Mesenchymal stem cell (in vitro differentiated cells and primary cell): ENCODE measurements around the gene EFR3B.

Source experiments
- DNase-seq: peaks from one replicate; pipeline ENCODE4 v3.0.0-alpha.2; 2013
- H2AFZ ChIP-seq: one replicate; pipeline ENCODE4 v1.6.1; 2013; ENCODE audit warnings: low read depth, mild to moderate bottlenecking, control low read depth, inconsistent platforms, low read length, moderate library complexity
- H2AK5ac ChIP-seq: 2 replicates; pipeline ENCODE4 v1.6.1; 2013; ENCODE audit warnings: low read length, moderate library complexity, mild to moderate bottlenecking, inconsistent platforms; ENCODE audit not compliant: severe bottlenecking
- H2BK120ac ChIP-seq: one replicate; pipeline ENCODE4 v1.6.1; 2013; ENCODE audit warnings: low read depth, mild to moderate bottlenecking, inconsistent platforms, low read length, moderate library complexity
- H2BK12ac ChIP-seq, 2 experiments: one replicate each; pipeline ENCODE4 v1.6.1; 2013; ENCODE audit warnings: inconsistent platforms in 2 of 2, low read length in 2 of 2, mild to moderate bottlenecking in 2 of 2, moderate library complexity in 2 of 2, control low read depth in 1 of 2
- H2BK15ac ChIP-seq: one replicate; pipeline ENCODE4 v1.6.1; 2013; ENCODE audit warnings: mild to moderate bottlenecking, low read depth, inconsistent platforms; ENCODE audit not compliant: poor library complexity, severe bottlenecking
- H2BK5ac ChIP-seq: 2 replicates; pipeline ENCODE4 v1.6.1; 2013; ENCODE audit warnings: low read depth, mild to moderate bottlenecking, low read length, control low read depth, inconsistent platforms; ENCODE audit not compliant: poor library complexity, severe bottlenecking
- H3K14ac ChIP-seq, 2 experiments: one replicate each; pipeline ENCODE4 v1.6.1; 2013; ENCODE audit warnings: inconsistent platforms in 2 of 2, low read length in 2 of 2, control low read depth in 1 of 2, mild to moderate bottlenecking in 1 of 2, moderate library complexity in 1 of 2
- H3K18ac ChIP-seq, 2 experiments: one replicate each; pipeline ENCODE4 v1.6.1; 2013; ENCODE audit warnings: inconsistent platforms in 2 of 2, low read length in 2 of 2, control low read depth in 1 of 2, low read depth in 1 of 2, mild to moderate bottlenecking in 1 of 2
- H3K23ac ChIP-seq, 2 experiments: one replicate each; pipeline ENCODE4 v1.6.1; 2013; ENCODE audit warnings: inconsistent platforms in 2 of 2, low read length in 2 of 2, mild to moderate bottlenecking in 2 of 2, moderate library complexity in 2 of 2, control low read depth in 1 of 2
- H3K27ac ChIP-seq: 2 replicates; pipeline ENCODE4 v1.5.1; 2013; ENCODE audit warnings: mild to moderate bottlenecking, moderate library complexity, low read length, control low read depth, inconsistent platforms; ENCODE audit not compliant: poor library complexity, severe bottlenecking
- H3K27me3 ChIP-seq, 2 experiments: 2 replicates each; pipeline versions ENCODE4 v1.6.1 to v1.7.0; 2013; ENCODE audit warnings: low read length in 2 of 2, mild to moderate bottlenecking in 2 of 2, moderate library complexity in 2 of 2, control low read depth in 1 of 2, inconsistent platforms in 1 of 2; ENCODE audit not compliant: control insufficient read depth in 1 of 2, insufficient read depth in 1 of 2
- H3K36me3 ChIP-seq, 2 experiments: 2 replicates each; pipeline versions ENCODE4 v1.6.1 to v1.7.0; 2013; ENCODE audit warnings: low read length in 2 of 2, control low read depth in 1 of 2, inconsistent platforms in 1 of 2, low read depth in 1 of 2, mild to moderate bottlenecking in 1 of 2; ENCODE audit not compliant: insufficient read depth in 2 of 2, control insufficient read depth in 1 of 2
- H3K4ac ChIP-seq, 2 experiments: one replicate each; pipeline ENCODE4 v1.6.1; 2013; ENCODE audit warnings: inconsistent platforms in 2 of 2, low read length in 2 of 2, mild to moderate bottlenecking in 2 of 2, moderate library complexity in 2 of 2, control low read depth in 1 of 2, low read depth in 1 of 2
- H3K4me1 ChIP-seq: 2 replicates; pipeline ENCODE4 v1.6.1; 2013; ENCODE audit warnings: low read depth, low read length, control low read depth; ENCODE audit not compliant: control insufficient read depth, insufficient read depth
- H3K4me2 ChIP-seq: 2 replicates; pipeline ENCODE4 v1.6.1; 2013; ENCODE audit warnings: low read length, mild to moderate bottlenecking, inconsistent platforms; ENCODE audit not compliant: poor library complexity, severe bottlenecking
- H3K4me3 ChIP-seq, 2 experiments: 2 replicates each; pipeline versions ENCODE4 v1.5.1 to v1.7.0; 2013; ENCODE audit warnings: low read length in 2 of 2, mild to moderate bottlenecking in 2 of 2, control low read depth in 1 of 2, low read depth in 1 of 2; ENCODE audit not compliant: insufficient read depth in 1 of 2
- H3K79me1 ChIP-seq: replicated peaks from 2 replicates; pipeline ENCODE4 v1.6.1; 2013; ENCODE audit warnings: mild to moderate bottlenecking, control low read depth, low read length, inconsistent platforms; ENCODE audit not compliant: poor library complexity, severe bottlenecking
- H3K9ac ChIP-seq: 2 replicates; pipeline ENCODE4 v1.7.0; 2013; ENCODE audit warnings: mild to moderate bottlenecking, low read length, moderate library complexity
- H3K9me3 ChIP-seq: 2 replicates; pipeline ENCODE4 v1.7.0; 2013; ENCODE audit warnings: mild to moderate bottlenecking, low read length; ENCODE audit not compliant: control insufficient read depth
- H4K8ac ChIP-seq: one replicate; pipeline ENCODE4 v1.6.1; 2013; ENCODE audit warnings: inconsistent platforms, mild to moderate bottlenecking, low read length, moderate library complexity
- H4K91ac ChIP-seq: one replicate; pipeline ENCODE4 v1.6.1; 2013; ENCODE audit warnings: mild to moderate bottlenecking, low read length, inconsistent platforms
- WGBS: methylation state at CpG from one replicate; pipeline ENCODE4 v1.1.7; 2013; ENCODE audit warnings: mixed read lengths; 5-methylcytosine and 5-hydroxymethylcytosine counted together

EFR3B gene

DNA sequence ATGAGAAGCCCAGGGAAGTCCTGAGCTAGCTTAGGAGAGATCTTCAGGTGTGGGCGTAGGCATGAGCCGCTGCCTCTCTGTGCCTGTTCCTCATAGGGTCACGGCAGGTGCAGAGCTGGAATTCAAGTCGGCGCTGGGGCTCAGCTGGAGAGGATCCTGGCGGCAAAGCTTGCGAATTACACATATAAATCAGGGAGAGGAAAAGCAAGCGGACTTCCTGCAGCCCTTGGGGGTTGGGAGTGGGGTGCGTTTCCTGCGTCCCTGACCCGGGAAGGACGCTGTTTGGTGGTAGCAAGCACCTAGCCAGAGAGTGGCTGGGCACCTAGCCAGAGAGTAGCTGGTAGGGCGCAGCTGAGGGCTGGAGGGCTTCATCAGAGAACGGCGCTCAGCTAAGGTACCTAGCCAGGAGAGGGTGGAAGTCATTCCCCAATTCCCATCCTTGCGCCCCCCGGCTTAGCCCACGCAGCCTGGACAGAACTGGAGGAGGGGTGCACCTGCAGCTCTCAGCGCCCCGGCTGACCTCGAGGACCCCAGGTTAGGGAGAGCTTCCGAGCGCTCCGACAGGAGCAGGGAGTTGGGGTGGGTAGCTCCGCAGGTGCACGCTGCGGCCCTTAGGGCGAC lies 459 bp upstream of the EFR3B start:
- DNase-seq = peak; percentile 60
- Histone ChIP-seq H3K9ac (no peak overlapping the region), H3K4me2 (peak overlapping the region; percentile 93), H2AK5ac (no peak overlapping the region), H2BK12ac (no peak overlapping the region), H3K27me3 (peaks cover 16 to 24% of the 10 kb centered on the region in 2 experiments), H2AFZ (no peak overlapping the region), H4K8ac (peak overlapping the region; percentile 51), H2BK120ac (no peak overlapping the region), H3K9me3 (no peaks in the 10 kb centered on the region), H3K79me1 (no peaks in the 10 kb centered on the region), H3K14ac (no peak overlapping the region), H2BK15ac (no peak overlapping the region), H3K4me3 (peak overlapping the region; percentile 52 to 76), H2BK5ac (no peak overlapping the region), H3K4ac (no peak overlapping the region), H3K18ac (peak overlapping the region in 1 of 2 experiments; percentile 9), H3K36me3 (no peaks in the 10 kb centered on the region), H4K91ac (no peak overlapping the region), H3K4me1 (peaks cover 20% of the 10 kb centered on the region), H3K23ac (peak overlapping the region in 1 of 2 experiments; percentile 83), H3K27ac (no peak overlapping the region)
- WGBS = 3% methylated on average over 28 of the region's 28 CpGs

DNA sequence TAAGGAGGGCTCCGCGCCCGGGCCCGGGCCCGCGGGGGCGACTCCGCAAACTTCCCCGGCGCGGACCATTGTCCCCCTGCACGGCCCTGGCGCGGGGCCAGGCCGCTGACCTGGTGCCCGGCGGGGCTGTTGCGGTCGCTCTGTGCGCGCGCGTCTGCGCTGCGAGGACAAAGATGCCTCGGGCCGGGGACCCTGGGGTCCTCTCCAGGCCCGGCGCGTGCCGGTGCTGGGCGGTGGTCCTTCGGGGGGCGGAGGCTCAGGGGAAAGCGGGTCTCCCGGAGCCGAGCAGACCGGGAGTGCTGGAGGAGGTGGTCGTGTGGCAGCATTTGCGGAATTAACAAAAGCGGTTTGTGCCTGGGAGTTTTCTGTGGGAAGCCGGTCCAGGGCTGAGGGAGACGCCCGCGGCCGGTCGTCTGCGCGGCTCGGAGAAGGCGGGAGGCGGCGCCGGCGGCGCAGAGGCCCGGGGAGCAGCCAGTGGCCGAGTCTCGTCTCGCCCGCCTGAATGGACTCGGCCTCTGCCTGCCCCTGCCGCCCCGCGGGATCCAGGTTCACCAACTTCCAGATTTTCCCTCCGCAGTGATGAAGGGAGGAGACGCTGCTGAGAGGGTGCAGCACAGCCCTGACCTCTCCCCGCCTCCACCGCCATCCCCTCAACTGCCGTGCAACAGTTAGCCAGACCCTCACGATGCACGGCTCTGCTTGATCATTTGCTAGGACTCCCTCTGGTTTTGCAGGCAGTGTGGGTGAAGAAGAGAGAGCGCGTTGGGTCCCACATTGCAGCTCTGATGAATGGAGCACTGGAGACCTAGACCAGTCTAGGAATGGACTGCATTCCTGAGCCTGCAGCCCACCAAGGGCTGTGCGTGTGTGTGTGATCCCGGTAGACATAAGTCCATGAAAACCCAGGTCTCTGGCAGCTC lies 705 bp downstream of the EFR3B start:
- Histone ChIP-seq H3K4me3 (peak overlapping the region; percentile 59 to 82), H2BK120ac (no peak overlapping the region), H3K4me1 (peaks cover 20% of the 10 kb centered on the region), H3K27me3 (peaks cover 8 to 15% of the 10 kb centered on the region in 2 experiments), H3K9ac (peak overlapping the region; percentile 74), H3K18ac (peak overlapping the region in 1 of 2 experiments; percentile 1), H3K4me2 (peak overlapping the region; percentile 90), H3K23ac (no peak overlapping the region), H4K8ac (peak overlapping the region; percentile 52), H3K4ac (no peak overlapping the region), H3K79me1 (no peaks in the 10 kb centered on the region), H2AFZ (peak overlapping the region; percentile 86), H3K9me3 (no peaks in the 10 kb centered on the region), H3K36me3 (no peaks in the 10 kb centered on the region), H2BK5ac (no peak overlapping the region), H4K91ac (peak overlapping the region; percentile 3), H3K14ac (no peak overlapping the region), H3K27ac (peak overlapping the region; percentile 6), H2AK5ac (no peak overlapping the region), H2BK12ac (peak overlapping the region in 1 of 2 experiments; percentile 2), H2BK15ac (no peak overlapping the region)
- 1% methylated on average over 44 of the region's 76 CpGs for WGBS
- peak; percentile 59 for DNase-seq

DNA sequence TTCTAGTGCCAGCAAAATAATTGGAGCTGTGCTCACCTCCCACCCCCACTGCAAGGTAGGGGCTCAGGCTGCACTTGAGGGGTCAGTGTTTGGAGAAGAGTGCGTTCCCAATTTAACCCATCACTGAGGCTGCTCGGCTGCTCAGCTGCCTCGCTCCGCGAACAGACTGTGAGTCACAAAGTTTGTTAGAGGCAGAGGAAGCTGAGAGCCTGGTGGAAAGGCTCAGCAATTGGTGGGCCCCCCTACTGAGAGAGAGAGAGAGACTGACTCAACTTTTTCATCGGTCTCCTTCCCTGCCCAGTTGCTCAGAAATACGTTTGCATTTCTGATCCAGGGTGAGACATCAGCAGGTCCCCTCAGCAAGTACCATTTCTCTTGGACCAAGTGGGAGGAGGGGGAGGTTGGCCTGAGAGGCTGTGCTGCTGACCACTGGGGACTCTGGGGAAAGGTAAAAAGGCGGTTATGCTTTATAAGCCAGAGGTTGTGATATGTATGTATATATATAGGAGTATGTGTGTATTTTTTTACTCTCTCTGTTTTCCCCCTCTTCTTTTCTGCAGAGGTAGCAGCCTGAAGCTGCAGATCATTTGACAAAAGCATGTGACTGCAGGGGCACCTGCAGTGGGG lies 1.5 kb downstream of the EFR3B start:
- Histone ChIP-seq H4K91ac (no peak overlapping the region), H2BK5ac (no peak overlapping the region), H4K8ac (no peak overlapping the region), H3K27ac (peak overlapping the region; percentile 6), H2AK5ac (no peak overlapping the region), H3K36me3 (no peaks in the 10 kb centered on the region), H2BK15ac (no peak overlapping the region), H3K4me1 (peaks cover 20% of the 10 kb centered on the region), H3K9ac (peak overlapping the region; percentile 74), H2AFZ (no peak overlapping the region), H3K18ac (no peak overlapping the region), H3K9me3 (no peaks in the 10 kb centered on the region), H3K14ac (no peak overlapping the region), H3K27me3 (peaks cover 8 to 11% of the 10 kb centered on the region in 2 experiments), H2BK12ac (no peak overlapping the region), H3K4me2 (peak overlapping the region; percentile 90), H3K79me1 (no peaks in the 10 kb centered on the region), H3K4me3 (peak overlapping the region in 1 of 2 experiments; percentile 82), H2BK120ac (no peak overlapping the region), H3K23ac (no peak overlapping the region), H3K4ac (no peak overlapping the region)
- WGBS = 15% methylated on average over 7 of the region's 8 CpGs
- peak; percentile 88 for DNase-seq

DNA sequence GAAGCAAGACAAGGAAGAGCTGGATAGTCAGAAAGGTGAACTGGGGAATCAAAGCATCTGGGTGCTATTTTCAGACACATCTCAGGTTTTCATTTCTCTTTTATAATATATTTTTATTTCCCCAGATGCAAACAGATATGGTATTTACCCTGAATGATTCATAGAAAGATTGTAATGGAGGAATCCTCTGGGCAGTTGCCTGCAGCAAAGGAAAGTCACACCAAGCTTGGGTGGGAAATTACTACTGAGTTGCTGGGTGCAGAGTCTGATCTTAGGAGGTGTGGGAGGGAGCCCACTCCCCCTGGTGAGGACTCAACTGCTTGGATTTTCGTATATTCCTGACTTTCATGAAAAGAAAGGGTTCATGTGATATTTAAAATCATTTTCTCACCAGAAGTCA lies 2.1 kb downstream of the EFR3B start:
- H4K8ac ChIP-seq = no peak overlapping the region
- no peak overlapping the region for H3K9ac ChIP-seq
- H3K23ac ChIP-seq = no peak overlapping the region
- no peak overlapping the region for H3K18ac ChIP-seq
- H2AFZ ChIP-seq = no peak overlapping the region
- no peaks in the 10 kb centered on the region for H3K79me1 ChIP-seq
- H3K36me3 ChIP-seq = no peaks in the 10 kb centered on the region
- H3K14ac ChIP-seq = no peak overlapping the region
- no peak overlapping the region for H3K4me2 ChIP-seq
- H2BK12ac ChIP-seq = no peak overlapping the region
- H3K4me1 ChIP-seq = peaks cover 20% of the 10 kb centered on the region
- H2BK120ac ChIP-seq = no peak overlapping the region
- H3K27me3 ChIP-seq = peaks cover 5 to 11% of the 10 kb centered on the region in 2 experiments
- no peak overlapping the region for H3K27ac ChIP-seq
- H3K4ac ChIP-seq = no peak overlapping the region
- H2AK5ac ChIP-seq = no peak overlapping the region
- no peak overlapping the region for H2BK5ac ChIP-seq
- H2BK15ac ChIP-seq = no peak overlapping the region
- H3K9me3 ChIP-seq = no peaks in the 10 kb centered on the region
- H3K4me3 ChIP-seq = no peak overlapping the region
- DNase-seq = no peak
- WGBS = no CpG with 5 or more reads among the region's 1 CpG
- no peak overlapping the region for H4K91ac ChIP-seq
